T-cell (primary cell): ENCODE results near the gene CPTP. TPM values are rescaled to one million over a fixed set of nuclear protein-coding genes. Genes with fewer than 3 reads are reported as not detected.

Source experiments
- ATAC-seq, 4 experiments: fragments of 200-7000 bp in 3 of 4; fragments of 150-1000 bp in 1 of 4; cut with Tn5 transposase; replicated peaks in 1 of 4; 1 replicate in 3 of 4; 2 replicates in 1 of 4; pipeline ENCODE4 v1.10.0; 2021; ENCODE audit warnings: moderate library complexity in 3 of 4, mild to moderate bottlenecking in 2 of 4, moderate number of reproducible peaks in 1 of 4
- CTCF ChIA-PET, 2 donors: fragments of 300-600 bp; sonication (Branson Sonifier 250); formaldehyde crosslinking; loops; one replicate each; lab custom pipeline; 2022; ENCODE audit warnings: antibody characterized with exemption in 2 of 2; lab: Charles Lee
- POLR2A ChIA-PET, 2 donors: fragments of 300-600 bp; sonication (Branson Sonifier 250); formaldehyde crosslinking; loops; one replicate each; lab custom pipeline; 2022; ENCODE audit warnings: antibody characterized with exemption in 2 of 2; lab: Charles Lee
- DNase-seq, 35 experiments: peaks; one replicate each; pipeline versions ENCODE4 v3.0.0 to v3.0.0-alpha.2; 2013 to 2023
- H3K27ac ChIP-seq: one replicate; pipeline ENCODE4 v1.5.1; 2013; ENCODE audit warnings: low read length
- H3K27me3 ChIP-seq, 2 experiments: replicated peaks in 1 of 2; 1 replicate in 1 of 2; 2 replicates in 1 of 2; pipeline versions ENCODE4 v1.6.1 to v1.7.0; 2013; ENCODE audit warnings: low read length in 1 of 2, mixed read lengths in 1 of 2; ENCODE audit not compliant: control insufficient read depth in 2 of 2, insufficient read depth in 2 of 2; ENCODE audit errors: extremely low read depth in 1 of 2
- H3K36me3 ChIP-seq, 2 donors: 1 replicate in 1 of 2; 2 replicates in 1 of 2; pipeline versions ENCODE4 v1.6.1 to v1.7.0; 2013; ENCODE audit warnings: low read length in 1 of 2; ENCODE audit not compliant: control insufficient read depth in 2 of 2, insufficient read depth in 1 of 2; ENCODE audit errors: extremely low read depth in 1 of 2
- H3K4me1 ChIP-seq, 2 experiments: 1 replicate in 1 of 2; 2 replicates in 1 of 2; pipeline versions ENCODE4 v1.6.1 to v1.7.0; 2013; ENCODE audit warnings: low read length in 2 of 2, mixed read lengths in 1 of 2; ENCODE audit not compliant: insufficient read depth in 2 of 2, control insufficient read depth in 1 of 2; ENCODE audit errors: extremely low read depth in 1 of 2
- H3K4me3 ChIP-seq, 2 donors: 1 replicate in 1 of 2; 2 replicates in 1 of 2; pipeline versions ENCODE4 v1.5.1 to v1.7.0; 2013; ENCODE audit warnings: mild to moderate bottlenecking in 2 of 2, low read length in 1 of 2, moderate library complexity in 1 of 2; ENCODE audit not compliant: control insufficient read depth in 1 of 2; ENCODE audit errors: extremely low read depth in 1 of 2
- H3K9me3 ChIP-seq: 2 replicates; pipeline ENCODE4 v1.7.0; 2013
- H3K27ac Mint-ChIP-seq, 2 donors: one replicate each; pipeline ENCODE4 v1.8.0; 2020 to 2021; ENCODE audit warnings: mild to moderate bottlenecking in 2 of 2, mixed read lengths in 2 of 2
- H3K27me3 Mint-ChIP-seq, 2 donors: one replicate each; pipeline ENCODE4 v1.8.0; 2021 to 2022; ENCODE audit warnings: mixed read lengths in 2 of 2
- H3K36me3 Mint-ChIP-seq: one replicate; pipeline ENCODE4 v1.8.0; 2021; ENCODE audit warnings: mixed read lengths
- H3K4me1 Mint-ChIP-seq, 3 donors: one replicate each; pipeline ENCODE4 v1.8.0; 2020 to 2022; ENCODE audit warnings: mixed read lengths in 3 of 3, mild to moderate bottlenecking in 1 of 3
- H3K4me3 Mint-ChIP-seq, 3 donors: one replicate each; pipeline ENCODE4 v1.8.0; 2020 to 2022; ENCODE audit warnings: mild to moderate bottlenecking in 3 of 3, mixed read lengths in 3 of 3, moderate library complexity in 3 of 3
- H3K9me3 Mint-ChIP-seq, 3 donors: one replicate each; pipeline ENCODE4 v1.8.0; 2020 to 2022; ENCODE audit warnings: mixed read lengths in 3 of 3
- WGBS: methylation state at CpG from one replicate; pipeline ENCODE4 v1.1.5; 2013; ENCODE audit warnings: missing lambda C conversion rate; ENCODE audit not compliant: insufficient coverage; 5-methylcytosine and 5-hydroxymethylcytosine counted together
- total RNA-seq, 35 experiments: library from RNA in 6 of 35; stranded (reverse) in 6 of 35; fragments of 120-200 nt in 1 of 35; gene quantifications; one replicate each; pipeline versions ENCODE4 v1.2.1 to v1.2.4 and lab custom pipeline; 2013 to 2026

The CPTP gene
- total RNA-seq, 5 donors from 2014 or later (not counting 1 experiment from before 2014, with no cell fraction given) = 15.8 to 35.8 (median 29.9) TPM

- Mint-ChIP-seq H3K9me3 (no peaks in the 10 kb centered on the region), H3K27ac (no peak overlapping the region), H3K4me3 (no peak overlapping the region), H3K4me1 (peaks cover 12 to 18% (median 15%) of the 10 kb centered on the region in 3 donors), H3K36me3 (peaks cover 10% of the 10 kb centered on the region), H3K27me3 (no peaks in the 10 kb centered on the region)
- CTCF ChIA-PET = no interaction called here
- Histone ChIP-seq H3K4me3 (no peak overlapping the region), H3K27ac (no peak overlapping the region), H3K9me3 (no peaks in the 10 kb centered on the region), H3K4me1 (peaks cover 2 to 35% of the 10 kb centered on the region in 2 experiments), H3K27me3 (no peaks in the 10 kb centered on the region), H3K36me3 (peaks cover 8% of the 10 kb centered on the region in 2 donors)
- POLR2A ChIA-PET = no interaction called here
- ATAC-seq (no peak), DNase-seq (no peak)
- 88% methylated on average over 11 of the region's 18 CpGs for WGBS
Measured at GRCh38 chr1:1342584-1343115, 18.0 kb downstream of the CPTP start.

DNA sequence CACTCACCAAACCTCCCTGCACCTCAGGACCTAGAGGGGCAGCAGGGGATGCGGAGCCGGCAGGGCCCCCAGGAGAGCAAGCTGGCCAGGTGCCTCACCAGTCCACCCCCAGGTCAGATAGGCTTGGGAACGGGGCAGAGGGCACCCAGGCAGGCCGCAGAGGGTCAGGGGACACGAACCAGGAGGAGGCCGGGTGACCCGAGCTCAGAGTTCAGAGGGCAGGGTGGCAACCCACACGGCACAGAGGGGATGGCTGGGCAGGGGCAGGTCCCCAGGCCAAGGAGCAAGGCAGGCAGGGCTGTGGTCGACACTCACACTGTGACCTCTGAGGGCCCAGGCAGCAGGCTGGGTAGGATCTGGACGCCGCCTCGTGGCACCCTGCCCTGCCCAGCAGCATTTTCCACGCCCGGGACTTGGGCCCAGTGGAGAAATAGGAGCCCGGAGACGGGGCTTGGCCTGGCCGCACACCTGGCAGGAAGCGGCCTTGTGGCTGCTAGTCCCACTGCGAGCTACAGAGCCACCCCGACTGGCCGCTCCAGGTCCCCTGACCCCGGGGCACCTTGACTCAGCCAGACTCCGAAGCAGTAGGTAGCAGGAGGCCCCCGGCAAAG, 19.3 kb downstream of the CPTP start:
- Histone ChIP-seq H3K27me3 (no peaks in the 10 kb centered on the region), H3K9me3 (no peaks in the 10 kb centered on the region), H3K4me1 (peaks cover 2 to 44% of the 10 kb centered on the region in 2 experiments), H3K27ac (no peak overlapping the region), H3K4me3 (no peak overlapping the region), H3K36me3 (peaks cover 4 to 8% of the 10 kb centered on the region in 2 donors)
- 92% methylated on average over 23 of the region's 24 CpGs for WGBS
- Mint-ChIP-seq H3K9me3 (no peaks in the 10 kb centered on the region), H3K4me1 (peaks cover 17 to 23% (median 20%) of the 10 kb centered on the region in 3 donors), H3K4me3 (no peak overlapping the region), H3K27me3 (no peaks in the 10 kb centered on the region), H3K36me3 (peaks cover 10% of the 10 kb centered on the region), H3K27ac (no peak overlapping the region)
- ATAC-seq (no peak), DNase-seq (no peak)
- POLR2A ChIA-PET = no interaction called here
- CTCF ChIA-PET = no interaction called here

DNA sequence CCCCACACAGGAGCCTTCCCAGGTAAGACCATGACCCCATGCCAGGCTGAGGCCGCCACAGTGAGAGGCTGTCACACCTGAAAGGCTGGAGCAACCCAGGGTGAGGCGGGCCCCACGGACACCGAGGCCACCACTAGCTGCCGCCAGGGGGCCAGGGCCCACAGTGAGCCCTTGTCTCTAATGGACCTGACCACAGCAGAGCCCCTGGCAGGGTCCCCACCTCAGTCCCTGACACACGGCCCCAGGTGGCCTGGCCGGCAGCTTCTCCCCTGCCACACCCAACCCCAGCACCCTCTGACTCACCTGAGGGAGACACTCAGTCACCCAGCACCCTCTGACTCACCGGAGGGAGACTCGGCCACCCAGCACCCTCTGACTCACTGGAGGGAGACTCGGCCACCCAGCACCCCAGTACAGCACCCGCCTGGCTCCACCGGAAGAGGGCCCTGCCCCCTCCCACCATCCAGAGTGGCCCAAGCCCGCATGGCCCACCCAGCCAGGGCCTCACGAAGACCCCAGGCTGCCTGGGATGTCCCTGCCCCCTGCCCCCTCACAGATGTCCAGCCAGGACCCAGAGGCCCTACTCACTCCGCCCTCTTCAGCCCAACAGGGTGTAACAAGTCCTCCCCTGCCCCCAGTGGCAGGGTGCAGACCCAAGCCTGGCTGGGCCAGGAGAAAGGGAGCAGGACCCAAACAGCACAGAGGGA, 20.2 kb downstream of the CPTP start:
- Histone ChIP-seq H3K4me3 (no peak overlapping the region), H3K27me3 (no peaks in the 10 kb centered on the region), H3K9me3 (no peaks in the 10 kb centered on the region), H3K4me1 (peaks cover 2 to 44% of the 10 kb centered on the region in 2 experiments), H3K36me3 (peaks cover 0 to 8% of the 10 kb centered on the region in 2 donors), H3K27ac (no peak overlapping the region)
- Mint-ChIP-seq H3K27me3 (no peaks in the 10 kb centered on the region), H3K27ac (no peak overlapping the region), H3K36me3 (peaks cover 9% of the 10 kb centered on the region), H3K9me3 (no peaks in the 10 kb centered on the region), H3K4me3 (no peak overlapping the region), H3K4me1 (peaks cover 17 to 23% (median 20%) of the 10 kb centered on the region in 3 donors)
- DNase-seq = no peak
- 75% methylated on average over 15 of the region's 15 CpGs for WGBS
- ChIA-PET POLR2A (no interaction called here), CTCF (no interaction called here)
- no peak for ATAC-seq

- Mint-ChIP-seq H3K27ac (no peak overlapping the region), H3K9me3 (no peaks in the 10 kb centered on the region), H3K4me1 (peaks cover 17 to 23% (median 20%) of the 10 kb centered on the region in 3 donors), H3K36me3 (peaks cover 7% of the 10 kb centered on the region), H3K4me3 (no peak overlapping the region), H3K27me3 (no peaks in the 10 kb centered on the region)
- 92% methylated on average over 13 of the region's 16 CpGs for WGBS
- DNase-seq (no peak), ATAC-seq (no peak)
- Histone ChIP-seq H3K27ac (no peak overlapping the region), H3K4me3 (no peak overlapping the region), H3K27me3 (no peaks in the 10 kb centered on the region), H3K9me3 (no peaks in the 10 kb centered on the region), H3K4me1 (peaks cover 2 to 44% of the 10 kb centered on the region in 2 experiments), H3K36me3 (peaks cover 0 to 8% of the 10 kb centered on the region in 2 donors)
- ChIA-PET CTCF (no interaction called here), POLR2A (no interaction called here)
Measured at GRCh38 chr1:1345384-1345783, 20.8 kb downstream of the CPTP start.

DNA sequence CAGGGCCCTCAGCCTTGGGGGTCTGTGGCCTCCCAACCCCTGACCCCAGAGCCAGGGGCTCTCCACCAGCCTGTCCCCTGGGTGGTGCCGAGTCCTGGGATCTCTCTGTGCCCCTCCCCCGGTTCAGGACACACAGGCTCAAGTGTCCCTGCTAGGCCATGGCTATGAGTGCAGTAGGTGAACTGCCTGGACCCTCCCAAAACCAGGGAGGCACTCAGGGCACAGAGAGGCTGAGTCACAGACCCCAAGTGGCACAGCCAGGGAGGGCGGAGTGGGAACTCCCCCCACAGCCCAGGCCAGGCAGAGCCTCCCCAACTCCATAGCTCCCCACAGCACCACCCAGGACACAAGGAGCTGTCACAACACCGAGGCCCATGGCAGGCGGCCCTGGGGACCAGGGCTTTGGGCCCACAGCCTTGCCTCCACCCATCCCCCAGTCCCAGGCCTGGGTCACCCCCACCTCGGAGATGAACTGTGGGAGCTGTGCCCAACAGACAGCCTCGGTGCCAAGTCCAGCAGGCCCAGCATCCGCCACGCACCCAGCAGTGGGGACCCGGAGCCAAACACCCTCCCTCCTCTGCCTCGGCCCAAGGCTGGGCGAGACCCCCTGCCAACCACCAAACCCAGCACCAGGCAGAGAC, 21.4 kb downstream of the CPTP start:
- ChIA-PET POLR2A (no interaction called here), CTCF (no interaction called here)
- no peaks in the 10 kb centered on the region for H3K27me3 ChIP-seq
- H3K36me3 ChIP-seq = peaks cover 0 to 6% of the 10 kb centered on the region in 2 donors
- Mint-ChIP-seq H3K27ac (no peak overlapping the region), H3K9me3 (no peaks in the 10 kb centered on the region), H3K4me3 (no peak overlapping the region), H3K36me3 (peaks cover 4% of the 10 kb centered on the region), H3K27me3 (no peaks in the 10 kb centered on the region), H3K4me1 (peaks cover 17 to 23% (median 20%) of the 10 kb centered on the region in 3 donors)
- 91% methylated on average over 7 of the region's 12 CpGs for WGBS
- H3K9me3 ChIP-seq = no peaks in the 10 kb centered on the region
- no peak for DNase-seq
- H3K27ac ChIP-seq = no peak overlapping the region
- peaks cover 2 to 44% of the 10 kb centered on the region in 2 experiments for H3K4me1 ChIP-seq
- H3K4me3 ChIP-seq = no peak overlapping the region
- ATAC-seq = no peak

DNA sequence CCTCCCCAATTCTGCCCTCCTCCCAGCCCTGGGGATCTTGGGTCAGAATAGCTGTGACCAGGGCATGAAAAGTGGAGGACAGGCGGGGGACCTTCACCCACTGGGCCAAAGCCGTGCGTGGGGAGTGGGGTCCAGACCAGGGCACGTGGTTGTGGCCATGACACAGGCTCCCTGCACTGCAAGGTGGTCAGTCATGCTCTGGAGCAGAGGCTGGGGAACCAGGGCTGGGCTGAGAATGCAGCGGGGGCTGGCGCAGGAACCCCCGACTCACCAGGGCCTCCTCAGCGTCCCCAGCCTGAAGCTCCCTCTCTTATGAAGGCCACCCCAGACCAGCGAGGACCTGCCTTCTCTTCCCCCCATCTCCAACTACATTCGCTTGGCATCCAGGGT, 21.9 kb downstream of the CPTP start:
- ChIA-PET CTCF (no interaction called here), POLR2A (no interaction called here)
- no peaks in the 10 kb centered on the region for H3K36me3 Mint-ChIP-seq
- peak overlapping the region in 2 of 3 donors; percentile 66 to 73 for H3K4me3 Mint-ChIP-seq
- WGBS = 98% methylated on average over 10 of the region's 10 CpGs
- Histone ChIP-seq H3K4me3 (no peak overlapping the region), H3K27ac (no peak overlapping the region), H3K9me3 (no peaks in the 10 kb centered on the region), H3K36me3 (peaks cover 0 to 4% of the 10 kb centered on the region in 2 donors), H3K27me3 (peaks cover 0 to 2% of the 10 kb centered on the region in 2 experiments), H3K4me1 (peaks cover 2 to 47% of the 10 kb centered on the region in 2 experiments)
- H3K9me3 Mint-ChIP-seq = no peaks in the 10 kb centered on the region
- H3K4me1 Mint-ChIP-seq = peaks cover 17 to 23% (median 20%) of the 10 kb centered on the region in 3 donors
- no peaks in the 10 kb centered on the region for H3K27me3 Mint-ChIP-seq
- no peak for DNase-seq
- no peak for ATAC-seq
- H3K27ac Mint-ChIP-seq = no peak overlapping the region
